GM15510 (cell line): Measurements from ENCODE around the gene MC1R.

Experiments
- POLR2A ChIP-seq: IDR thresholded peaks from 3 replicates; pipeline ENCODE4 v1.6.1; 2011; ENCODE audit warnings: borderline replicate concordance; ENCODE audit not compliant: insufficient read length; ENCODE audit errors: extremely low read depth

Gene MC1R

GRCh38 chr16:89918453-89919347 is at the start of gene MC1R:
Gene MC1R, plus strand, starts transcription at chr16:89918862. Its CDS starts 397 bp downstream, at chr16:89919259.
- no peak for TF ChIP-seq POLR2A

- no peak for TF ChIP-seq POLR2A
Measured at GRCh38 chr16:89869911-89870310, 48.8 kb upstream of the MC1R start.

- TF ChIP-seq POLR2A = no peak
Measured at GRCh38 chr16:89870440-89870839, 48.2 kb upstream of the MC1R start.

- TF ChIP-seq POLR2A = no peak
Measured at GRCh38 chr16:89871895-89872294, 46.8 kb upstream of the MC1R start.

GRCh38 chr16:89873109-89873971 is 45.3 kb upstream of the MC1R start, which contains the start of gene TCF25:
Gene TCF25, plus strand, starts transcription at chr16:89873592. Its CDS starts 76 bp downstream, at chr16:89873668.
- TF ChIP-seq POLR2A = peak; percentile 96

- TF ChIP-seq POLR2A = peak; percentile 17
Measured at GRCh38 chr16:89873972-89874689, 44.5 kb upstream of the MC1R start.

GRCh38 chr16:89880477-89881367 is 37.9 kb upstream of the MC1R start:
- no peak for TF ChIP-seq POLR2A

- TF ChIP-seq POLR2A = no peak
Measured at GRCh38 chr16:89881368-89881730, 37.3 kb upstream of the MC1R start.

GRCh38 chr16:89883346-89884040 is 35.2 kb upstream of the MC1R start:
- no peak for TF ChIP-seq POLR2A

- no peak for TF ChIP-seq POLR2A
Measured at GRCh38 chr16:89884041-89884421, 34.6 kb upstream of the MC1R start.

- TF ChIP-seq POLR2A = no peak
Measured at GRCh38 chr16:89887243-89887642, 31.4 kb upstream of the MC1R start.

- no peak for TF ChIP-seq POLR2A
Measured at GRCh38 chr16:89890200-89890599, 28.5 kb upstream of the MC1R start.
